Measurements from ENCODE around the gene CD164.

The CD164 gene

DNA sequence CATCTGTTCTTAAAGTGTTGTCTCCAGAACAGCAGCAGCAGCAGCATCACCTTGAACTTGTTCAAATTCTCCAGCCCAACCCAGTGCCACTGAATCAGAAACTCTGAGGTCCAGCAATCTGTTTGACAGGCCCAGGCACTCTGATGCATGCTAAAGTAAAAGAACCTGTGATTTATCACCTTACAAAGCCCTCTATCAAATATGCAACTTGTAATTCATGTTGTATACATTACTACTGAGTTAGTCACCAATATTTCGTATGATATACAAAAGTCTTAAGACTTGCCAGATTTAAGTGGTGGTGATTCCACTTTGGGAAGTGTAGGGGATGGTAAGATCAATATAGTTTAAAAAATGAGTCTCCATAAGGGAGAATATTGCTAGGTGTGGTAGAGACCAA, 6.0 kb upstream of the CD164 start:
- H3K4me3 ChIP-seq (ENCODE audit: insufficient read length, low read depth), result no peak overlapping the region

DNA sequence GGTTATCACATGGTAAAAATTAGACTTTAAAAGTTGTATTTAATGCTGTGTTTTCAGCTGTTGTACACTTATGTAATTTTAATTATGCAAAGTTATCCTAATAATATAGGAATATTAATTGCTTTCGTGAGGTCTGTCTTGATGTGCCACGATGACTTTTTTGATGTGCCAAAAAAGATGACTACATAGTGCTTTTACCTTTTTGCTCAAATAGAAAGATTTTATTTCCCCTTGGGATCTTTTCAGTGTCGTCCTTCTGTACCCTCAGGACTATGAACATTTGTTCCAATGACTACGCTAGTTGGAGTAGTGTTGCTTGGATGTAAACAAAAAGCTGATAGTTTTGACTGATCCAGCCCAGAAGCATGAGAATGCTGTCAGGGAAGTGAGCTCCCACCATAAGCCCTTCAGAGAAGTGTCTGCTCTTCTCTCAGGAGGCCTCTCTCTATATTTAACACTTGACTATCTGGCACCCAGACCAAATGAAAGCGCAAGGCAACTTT, 1.2 kb upstream of the CD164 start:
- H3K9ac ChIP-seq (ENCODE audit: insufficient read length, low read depth), result no peak overlapping the region
- no peak for DNase-seq (ENCODE audit: low read depth, low spot score)
- no peak for TF ChIP-seq YY1 (IDR thresholded peaks at IDR 0.05; ENCODE audit: insufficient read depth, insufficient read length)
- no peak for TF ChIP-seq ZNF274 (IDR thresholded peaks at IDR 0.05; ENCODE audit: low read depth, low read length)
- no peak for TF ChIP-seq SUZ12 (IDR thresholded peaks at IDR 0.05; ENCODE audit: extremely low read depth, insufficient read depth, insufficient read length)
- H3K4me3 ChIP-seq (ENCODE audit: insufficient read length, low read depth), result peak overlapping the region; percentile 90
- peaks cover 12% of the 10 kb centered on the region for H3K36me3 ChIP-seq (ENCODE audit: insufficient read depth, insufficient read length, low read length)
- H3K4me1 ChIP-seq (ENCODE audit: insufficient read depth, insufficient read length), result no peaks in the 10 kb centered on the region
- no peaks in the 10 kb centered on the region for H3K27me3 ChIP-seq (ENCODE audit: insufficient read depth, insufficient read length)
- H3K9me3 ChIP-seq (ENCODE audit: insufficient read depth, low read length), result no peaks in the 10 kb centered on the region

More for the DNA sequence above, 6.0 kb upstream of the CD164 start:
- no peaks in the 10 kb centered on the region for H3K36me3 ChIP-seq (ENCODE audit: insufficient read depth, insufficient read length, low read length)
- TF ChIP-seq YY1 (IDR thresholded peaks at IDR 0.05; ENCODE audit: insufficient read depth, insufficient read length), result no peak
- no peak for TF ChIP-seq ZNF274 (IDR thresholded peaks at IDR 0.05; ENCODE audit: low read depth, low read length)
- no peaks in the 10 kb centered on the region for H3K27me3 ChIP-seq (ENCODE audit: insufficient read depth, insufficient read length)
- DNase-seq (ENCODE audit: low read depth, low spot score), result no peak
- H3K4me1 ChIP-seq (ENCODE audit: insufficient read depth, insufficient read length), result no peaks in the 10 kb centered on the region
- H3K9ac ChIP-seq (ENCODE audit: insufficient read length, low read depth), result no peak overlapping the region
- no peaks in the 10 kb centered on the region for H3K9me3 ChIP-seq (ENCODE audit: insufficient read depth, low read length)

DNA sequence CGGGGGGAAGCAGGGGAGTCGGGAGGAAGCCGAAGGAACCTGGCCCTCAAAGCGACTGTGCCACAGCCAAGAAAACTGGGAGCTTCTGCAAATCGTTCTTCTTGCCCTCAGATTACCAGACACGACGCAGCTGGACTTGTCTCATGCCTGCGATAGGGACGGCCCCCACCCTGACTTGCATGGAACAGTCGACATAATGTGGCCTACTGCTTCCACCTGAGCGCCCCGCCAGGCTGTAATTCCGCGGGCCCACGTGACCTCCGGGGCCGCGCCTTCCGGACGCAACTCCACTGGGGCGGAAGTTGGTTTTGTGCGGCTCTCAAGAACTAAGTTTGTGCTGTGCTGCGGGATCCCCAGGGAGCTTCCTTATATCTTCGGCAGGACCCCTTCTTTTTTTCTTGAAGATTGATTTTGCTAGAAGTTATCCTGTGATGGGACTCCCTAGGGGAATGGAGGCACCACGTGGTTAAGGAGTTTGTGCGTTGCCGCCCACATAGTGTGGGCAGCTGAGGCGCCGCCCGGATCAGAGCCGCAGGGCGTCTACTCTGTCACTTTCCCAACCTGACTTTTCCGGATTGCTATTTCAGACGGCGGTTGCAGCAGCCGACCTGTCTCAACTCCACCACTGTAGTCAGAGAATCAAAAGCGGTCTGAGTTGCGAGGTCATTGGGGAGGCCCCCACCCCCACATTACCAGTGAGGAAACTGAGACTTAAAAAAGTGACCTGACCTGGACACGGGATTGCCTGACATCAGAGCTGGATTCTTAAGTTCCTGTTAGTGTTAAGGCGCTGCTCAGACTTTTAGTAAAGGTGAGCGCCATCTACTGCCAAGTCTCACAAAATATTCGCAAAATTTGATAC, 540 bp upstream of the CD164 start:
- H3K36me3 ChIP-seq (ENCODE audit: insufficient read depth, insufficient read length, low read length), result peaks cover 18% of the 10 kb centered on the region
- DNase-seq (ENCODE audit: low read depth, low spot score), result peak; percentile 78
- H3K4me3 ChIP-seq (ENCODE audit: insufficient read length, low read depth), result peak overlapping the region; percentile 90
- H3K27me3 ChIP-seq (ENCODE audit: insufficient read depth, insufficient read length), result no peaks in the 10 kb centered on the region
- no peak for TF ChIP-seq ZNF274 (IDR thresholded peaks at IDR 0.05; ENCODE audit: low read depth, low read length)
- H3K9ac ChIP-seq (ENCODE audit: insufficient read length, low read depth), result peak overlapping the region; percentile 98
- no peaks in the 10 kb centered on the region for H3K9me3 ChIP-seq (ENCODE audit: insufficient read depth, low read length)
- no peaks in the 10 kb centered on the region for H3K4me1 ChIP-seq (ENCODE audit: insufficient read depth, insufficient read length)

DNA sequence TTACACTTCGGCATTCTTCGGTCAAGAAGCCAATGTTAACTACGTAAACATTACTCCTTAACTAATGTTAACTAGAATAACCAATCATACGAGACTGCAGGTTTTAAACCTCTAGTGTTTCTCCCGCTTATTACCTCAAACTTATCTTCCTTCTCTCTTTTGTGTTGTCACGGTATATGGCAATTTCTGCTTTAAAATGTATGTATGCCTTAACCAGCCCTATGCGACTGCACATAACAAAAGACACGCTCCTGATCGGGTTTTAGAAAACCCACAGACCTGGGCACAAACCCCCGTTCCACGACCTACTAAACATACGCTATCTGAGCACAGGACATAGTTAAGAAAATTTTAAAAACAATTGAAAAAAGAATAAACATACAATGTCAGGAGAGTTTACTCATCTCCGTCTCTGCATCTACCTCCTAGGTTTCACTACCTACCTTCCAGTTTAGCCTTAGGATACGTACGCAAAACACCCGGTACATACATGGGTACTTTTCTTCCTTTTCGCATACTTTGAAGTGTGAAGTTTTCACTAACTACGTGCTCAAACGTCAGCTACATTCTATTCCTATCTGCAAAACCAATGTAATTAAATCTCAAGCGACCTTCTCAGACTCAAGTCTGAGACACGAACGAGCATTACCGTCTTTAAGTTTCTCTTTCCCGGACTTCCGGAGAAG, 1.1 kb downstream of the CD164 start:
- DNase-seq (ENCODE audit: low read depth, low spot score), result no peak
- no peaks in the 10 kb centered on the region for H3K9me3 ChIP-seq (ENCODE audit: insufficient read depth, low read length)
- H3K4me1 ChIP-seq (ENCODE audit: insufficient read depth, insufficient read length), result no peaks in the 10 kb centered on the region
- H3K4me3 ChIP-seq (ENCODE audit: insufficient read length, low read depth), result peak overlapping the region; percentile 90
- TF ChIP-seq ZNF274 (IDR thresholded peaks at IDR 0.05; ENCODE audit: low read depth, low read length) (no peak), SUZ12 (IDR thresholded peaks at IDR 0.05; ENCODE audit: extremely low read depth, insufficient read depth, insufficient read length) (no peak), YY1 (IDR thresholded peaks at IDR 0.05; ENCODE audit: insufficient read depth, insufficient read length) (no peak)
- no peaks in the 10 kb centered on the region for H3K27me3 ChIP-seq (ENCODE audit: insufficient read depth, insufficient read length)
- peak overlapping the region; percentile 98 for H3K9ac ChIP-seq (ENCODE audit: insufficient read length, low read depth)
- peaks cover 33% of the 10 kb centered on the region for H3K36me3 ChIP-seq (ENCODE audit: insufficient read depth, insufficient read length, low read length)

DNA sequence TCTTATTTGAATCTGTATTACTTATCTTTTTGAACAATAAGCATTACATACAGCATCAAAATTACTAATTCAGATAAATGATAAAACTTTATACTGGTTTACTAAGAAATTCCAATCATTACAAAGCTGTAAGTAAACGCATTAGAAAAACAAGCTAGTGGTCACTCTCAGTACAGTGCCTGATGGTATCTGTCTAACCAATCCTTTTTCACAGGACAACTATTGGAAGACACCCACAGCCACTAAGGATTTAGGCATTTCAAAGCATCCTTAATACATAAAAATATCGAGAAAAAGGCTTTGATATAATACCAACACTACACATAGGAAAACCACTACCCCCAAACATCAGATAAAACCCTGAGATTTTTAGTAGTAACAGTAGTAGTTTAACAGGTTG, 2.6 kb downstream of the CD164 start:
- Histone ChIP-seq H3K36me3 (ENCODE audit: insufficient read depth, insufficient read length, low read length) (peaks cover 47% of the 10 kb centered on the region), H3K9ac (ENCODE audit: insufficient read length, low read depth) (no peak overlapping the region), H3K4me3 (ENCODE audit: insufficient read length, low read depth) (peak overlapping the region; percentile 16)

DNA sequence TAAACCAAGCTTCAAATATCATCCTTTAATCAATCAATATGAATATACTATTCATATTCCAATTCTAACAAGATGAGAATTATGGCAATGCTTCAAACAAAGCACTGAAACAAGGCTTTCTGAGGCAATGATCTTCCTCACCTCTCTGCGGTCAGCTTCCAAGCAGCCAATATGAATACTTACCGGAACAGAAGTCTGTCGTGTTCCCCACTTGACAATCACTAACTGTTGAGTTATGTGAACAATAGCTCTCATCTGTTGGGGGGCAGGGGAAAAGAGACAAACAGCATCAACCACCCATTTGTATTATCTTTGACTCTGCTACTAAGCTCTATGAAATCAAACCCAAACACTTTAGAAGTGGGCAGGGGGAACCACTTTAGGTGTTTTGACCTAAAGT, 4.5 kb downstream of the CD164 start:
- Histone ChIP-seq H3K4me1 (ENCODE audit: insufficient read depth, insufficient read length) (no peaks in the 10 kb centered on the region), H3K9ac (ENCODE audit: insufficient read length, low read depth) (no peak overlapping the region), H3K9me3 (ENCODE audit: insufficient read depth, low read length) (no peaks in the 10 kb centered on the region), H3K27me3 (ENCODE audit: insufficient read depth, insufficient read length) (no peaks in the 10 kb centered on the region), H3K36me3 (ENCODE audit: insufficient read depth, insufficient read length, low read length) (peaks cover 66% of the 10 kb centered on the region), H3K4me3 (ENCODE audit: insufficient read length, low read depth) (no peak overlapping the region)
- DNase-seq (ENCODE audit: low read depth, low spot score), result no peak
- TF ChIP-seq SUZ12 (IDR thresholded peaks at IDR 0.05; ENCODE audit: extremely low read depth, insufficient read depth, insufficient read length) (no peak), ZNF274 (IDR thresholded peaks at IDR 0.05; ENCODE audit: low read depth, low read length) (no peak), YY1 (IDR thresholded peaks at IDR 0.05; ENCODE audit: insufficient read depth, insufficient read length) (no peak)

More for the DNA sequence above, 2.6 kb downstream of the CD164 start:
- TF ChIP-seq ZNF274 (IDR thresholded peaks at IDR 0.05; ENCODE audit: low read depth, low read length), result no peak
- no peak for TF ChIP-seq SUZ12 (IDR thresholded peaks at IDR 0.05; ENCODE audit: extremely low read depth, insufficient read depth, insufficient read length)
- no peak for TF ChIP-seq YY1 (IDR thresholded peaks at IDR 0.05; ENCODE audit: insufficient read depth, insufficient read length)
- H3K27me3 ChIP-seq (ENCODE audit: insufficient read depth, insufficient read length), result no peaks in the 10 kb centered on the region
- no peaks in the 10 kb centered on the region for H3K4me1 ChIP-seq (ENCODE audit: insufficient read depth, insufficient read length)
- no peak for DNase-seq (ENCODE audit: low read depth, low spot score)
- no peaks in the 10 kb centered on the region for H3K9me3 ChIP-seq (ENCODE audit: insufficient read depth, low read length)

DNA sequence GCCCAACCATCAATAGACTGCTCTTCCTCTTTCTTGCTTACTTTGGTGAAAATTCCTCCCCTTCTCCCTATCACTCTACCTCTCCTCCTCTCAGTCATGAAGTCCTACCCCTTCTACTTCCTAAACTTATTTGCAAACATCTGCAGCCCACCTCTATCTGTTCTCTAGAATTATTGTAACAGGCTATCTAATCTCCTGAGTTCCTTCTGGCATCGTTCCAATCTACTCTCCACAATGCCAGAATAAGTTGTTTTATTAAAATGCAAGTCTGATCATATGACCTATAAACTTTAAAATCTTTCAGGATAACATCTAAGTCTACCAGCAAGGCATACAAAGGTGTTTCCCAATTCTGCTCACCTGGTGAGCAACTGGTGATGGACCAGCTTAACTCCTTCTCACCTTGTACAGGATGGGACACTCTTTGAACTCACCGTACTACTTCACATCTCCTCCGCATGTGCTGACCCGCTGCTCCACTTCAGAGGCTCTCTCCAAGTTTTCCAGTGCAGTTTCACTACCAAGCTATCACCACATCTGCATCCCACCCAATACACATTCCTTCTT, 7.9 kb downstream of the CD164 start:
- DNase-seq (ENCODE audit: low read depth, low spot score), result no peak
- Histone ChIP-seq H3K36me3 (ENCODE audit: insufficient read depth, insufficient read length, low read length) (peaks cover 82% of the 10 kb centered on the region), H3K9ac (ENCODE audit: insufficient read length, low read depth) (no peak overlapping the region), H3K4me3 (ENCODE audit: insufficient read length, low read depth) (no peak overlapping the region), H3K27me3 (ENCODE audit: insufficient read depth, insufficient read length) (no peaks in the 10 kb centered on the region), H3K9me3 (ENCODE audit: insufficient read depth, low read length) (no peaks in the 10 kb centered on the region), H3K4me1 (ENCODE audit: insufficient read depth, insufficient read length) (no peaks in the 10 kb centered on the region)
- no peak for TF ChIP-seq YY1 (IDR thresholded peaks at IDR 0.05; ENCODE audit: insufficient read depth, insufficient read length)
- no peak for TF ChIP-seq ZNF274 (IDR thresholded peaks at IDR 0.05; ENCODE audit: low read depth, low read length)
- no peak for TF ChIP-seq SUZ12 (IDR thresholded peaks at IDR 0.05; ENCODE audit: extremely low read depth, insufficient read depth, insufficient read length)

All from NT2/D1 (cell line).